ENCODE measurements around the gene PKNOX2.

The PKNOX2 gene

GRCh38 chr11:125174057-125174456 lies 9.5 kb downstream of the PKNOX2 start:
- DNase-seq (ENCODE audit: low spot score) = no peak

GRCh38 chr11:125174686-125175085 lies 10.1 kb downstream of the PKNOX2 start:
- no peak for DNase-seq (ENCODE audit: low spot score)

- no peak for DNase-seq (ENCODE audit: low spot score)
Observed at GRCh38 chr11:125175166-125175565, 10.6 kb downstream of the PKNOX2 start.

GRCh38 chr11:125175896-125176575 lies 11.5 kb downstream of the PKNOX2 start:
- no peak for DNase-seq (ENCODE audit: low spot score)

- DNase-seq (ENCODE audit: low spot score) = no peak
Observed at GRCh38 chr11:125176866-125177265, 12.3 kb downstream of the PKNOX2 start.

GRCh38 chr11:125177543-125177942 lies 13.0 kb downstream of the PKNOX2 start:
- no peak for DNase-seq (ENCODE audit: low spot score)

GRCh38 chr11:125179346-125179745 lies 14.8 kb downstream of the PKNOX2 start:
- no peak for DNase-seq (ENCODE audit: low spot score)

GRCh38 chr11:125179895-125180294 lies 15.3 kb downstream of the PKNOX2 start:
- DNase-seq (ENCODE audit: low spot score) = no peak

GRCh38 chr11:125180413-125181305 lies 16.1 kb downstream of the PKNOX2 start:
- no peak for DNase-seq (ENCODE audit: low spot score)

GRCh38 chr11:125182573-125182972 lies 18.0 kb downstream of the PKNOX2 start:
- no peak for DNase-seq (ENCODE audit: low spot score)

- DNase-seq (ENCODE audit: low spot score) = no peak
Observed at GRCh38 chr11:125183641-125184040, 19.1 kb downstream of the PKNOX2 start.

- DNase-seq (ENCODE audit: low spot score) = no peak
Observed at GRCh38 chr11:125188021-125188420, 23.5 kb downstream of the PKNOX2 start.

GRCh38 chr11:125190566-125190965 lies 26.0 kb downstream of the PKNOX2 start:
- no peak for DNase-seq (ENCODE audit: low spot score)

GRCh38 chr11:125192183-125192582 lies 27.6 kb downstream of the PKNOX2 start:
- DNase-seq (ENCODE audit: low spot score) = no peak

GRCh38 chr11:125192717-125193415 lies 28.3 kb downstream of the PKNOX2 start:
- DNase-seq (ENCODE audit: low spot score) = no peak

- DNase-seq (ENCODE audit: low spot score) = no peak
Observed at GRCh38 chr11:125193416-125193726, 28.8 kb downstream of the PKNOX2 start.

- no peak for DNase-seq (ENCODE audit: low spot score)
Observed at GRCh38 chr11:125193841-125194240, 29.3 kb downstream of the PKNOX2 start.

GRCh38 chr11:125199915-125200314 lies 35.4 kb downstream of the PKNOX2 start:
- DNase-seq (ENCODE audit: low spot score) = no peak

GRCh38 chr11:125200441-125200840 lies 35.9 kb downstream of the PKNOX2 start:
- no peak for DNase-seq (ENCODE audit: low spot score)

- DNase-seq (ENCODE audit: low spot score) = peak; percentile 74
Observed at GRCh38 chr11:125201525-125202141, 37.1 kb downstream of the PKNOX2 start.

GRCh38 chr11:125202362-125202880 lies 37.9 kb downstream of the PKNOX2 start:
- no peak for DNase-seq (ENCODE audit: low spot score)

GRCh38 chr11:125202977-125203376 lies 38.4 kb downstream of the PKNOX2 start:
- no peak for DNase-seq (ENCODE audit: low spot score)
